Measurements from ENCODE around the gene GCSAM. TPM values are rescaled to one million over a fixed set of nuclear protein-coding genes. Genes with fewer than 3 reads are reported as not detected.

The GCSAM gene
- total RNA-seq, 1 experiment from 2014 or later: not detected

DNA sequence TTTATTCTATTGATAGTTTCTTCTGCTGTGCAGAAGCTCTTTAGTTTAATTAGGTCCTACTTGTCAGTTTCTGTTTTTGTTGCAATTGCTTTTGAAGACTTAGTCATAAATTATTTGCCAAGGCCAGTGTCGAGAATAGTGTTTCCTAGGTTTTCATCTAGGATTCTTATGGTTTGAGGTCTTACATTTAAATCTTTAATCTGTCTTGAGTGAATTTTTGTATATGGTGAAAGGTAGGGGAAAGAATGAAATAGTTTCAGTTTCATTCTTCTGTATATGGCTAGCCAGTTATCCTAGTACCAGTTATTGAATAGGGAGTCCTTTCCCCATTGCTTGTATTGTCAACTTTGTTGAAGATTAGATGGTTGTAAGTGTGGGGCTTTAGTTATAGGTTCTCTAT, 10.6 kb upstream of the GCSAM start:
- no peak overlapping the region for H3K4me3 Mint-ChIP-seq
- TF ChIP-seq, protein P1, sequence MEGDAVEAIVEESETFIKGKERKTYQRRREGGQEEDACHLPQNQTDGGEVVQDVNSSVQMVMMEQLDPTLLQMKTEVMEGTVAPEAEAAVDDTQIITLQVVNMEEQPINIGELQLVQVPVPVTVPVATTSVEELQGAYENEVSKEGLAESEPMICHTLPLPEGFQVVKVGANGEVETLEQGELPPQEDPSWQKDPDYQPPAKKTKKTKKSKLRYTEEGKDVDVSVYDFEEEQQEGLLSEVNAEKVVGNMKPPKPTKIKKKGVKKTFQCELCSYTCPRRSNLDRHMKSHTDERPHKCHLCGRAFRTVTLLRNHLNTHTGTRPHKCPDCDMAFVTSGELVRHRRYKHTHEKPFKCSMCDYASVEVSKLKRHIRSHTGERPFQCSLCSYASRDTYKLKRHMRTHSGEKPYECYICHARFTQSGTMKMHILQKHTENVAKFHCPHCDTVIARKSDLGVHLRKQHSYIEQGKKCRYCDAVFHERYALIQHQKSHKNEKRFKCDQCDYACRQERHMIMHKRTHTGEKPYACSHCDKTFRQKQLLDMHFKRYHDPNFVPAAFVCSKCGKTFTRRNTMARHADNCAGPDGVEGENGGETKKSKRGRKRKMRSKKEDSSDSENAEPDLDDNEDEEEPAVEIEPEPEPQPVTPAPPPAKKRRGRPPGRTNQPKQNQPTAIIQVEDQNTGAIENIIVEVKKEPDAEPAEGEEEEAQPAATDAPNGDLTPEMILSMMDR (conservative IDR thresholded peaks at IDR 0.05): no peak
- no peak overlapping the region for H3K4me2 ChIP-seq (ENCODE audit: insufficient read depth, insufficient read length, low read length)
- H3K36me3 Mint-ChIP-seq (ENCODE audit: insufficient read depth in 1 of 3, low read depth in 3 of 3): peaks cover 11 to 38% (median 19%) of the 10 kb centered on the region in 3 experiments
- no peak overlapping the region for H4K91ac ChIP-seq (ENCODE audit: insufficient read length, low read depth, low read length)
- no peak overlapping the region for H3K27ac ChIP-seq (ENCODE audit: insufficient read length, low read depth, low read length)
- peaks cover 0 to under 1% of the 10 kb centered on the region in 2 experiments; a peak in 1 of 4 replicates for H3K4me1 Mint-ChIP-seq
- H4K5ac ChIP-seq (ENCODE audit: insufficient read length, low read depth, low read length): no peak overlapping the region
- H2BK120ac ChIP-seq (ENCODE audit: low read depth, low read length, poor library complexity, severe bottlenecking): no peak overlapping the region
- no peak overlapping the region for H3K27ac Mint-ChIP-seq
- no peak overlapping the region for H2BK12ac ChIP-seq (ENCODE audit: insufficient read length, low read depth, low read length)
- no peak overlapping the region for H2BK20ac ChIP-seq (ENCODE audit: low read depth, low read length, poor library complexity, severe bottlenecking)
- H3K23ac ChIP-seq (ENCODE audit: insufficient read length, low read depth, low read length): no peak overlapping the region
- no peak overlapping the region for H2AK5ac ChIP-seq (ENCODE audit: insufficient read length, low read length)
- no peak overlapping the region for H2BK5ac ChIP-seq (ENCODE audit: insufficient read length, low read length)
- H3K27me3 Mint-ChIP-seq (ENCODE audit: low read depth): no peaks in the 10 kb centered on the region
- no peak overlapping the region for H3K18ac ChIP-seq (ENCODE audit: insufficient read length, low read depth, low read length)
- H3K9ac ChIP-seq (ENCODE audit: extremely low read depth, insufficient read length, low read length): no peak overlapping the region
- H3K4me1 ChIP-seq (ENCODE audit: insufficient read depth, low read length): no peaks in the 10 kb centered on the region
- H3K27me3 ChIP-seq (ENCODE audit: insufficient read depth, low read length): no peaks in the 10 kb centered on the region
- H3K9me3 Mint-ChIP-seq: peaks cover 25 to 43% of the 10 kb centered on the region in 2 experiments
- DNase-seq: no peak
- no peaks in the 10 kb centered on the region for H3K79me2 ChIP-seq (ENCODE audit: insufficient read depth, low read length)
- no peak overlapping the region for H2AFZ ChIP-seq (ENCODE audit: low read length)
- H4K20me1 ChIP-seq (ENCODE audit: control insufficient read depth, insufficient read depth, insufficient read length): no peaks in the 10 kb centered on the region
- H4K8ac ChIP-seq (replicated peaks; ENCODE audit: insufficient read length, low read depth, low read length): no peak overlapping the region
- H3K4ac ChIP-seq (ENCODE audit: low read depth, low read length): no peak overlapping the region
- H3K23me2 ChIP-seq (ENCODE audit: insufficient read length, low read depth, low read length, poor library complexity, severe bottlenecking): no peaks in the 10 kb centered on the region
- no peaks in the 10 kb centered on the region for H3K79me1 ChIP-seq (ENCODE audit: insufficient read depth, low read depth, low read length, poor library complexity, severe bottlenecking)
- no peak overlapping the region for H3K14ac ChIP-seq (ENCODE audit: insufficient read depth, low read length)
- H3K56ac ChIP-seq (ENCODE audit: insufficient read length, low read depth, low read length): no peak overlapping the region
- H3K9me3 ChIP-seq (ENCODE audit: control insufficient read depth, low read depth, low read length): no peaks in the 10 kb centered on the region
- H2BK15ac ChIP-seq (ENCODE audit: low read depth, low read length): no peak overlapping the region
- no CpG with 5 or more reads among the region's 1 CpG for WGBS (ENCODE audit: extremely low coverage, insufficient read length, low lambda C conversion rate)
- no peak overlapping the region for H3T11ph ChIP-seq (ENCODE audit: low read length)
